HG03135 (cell line): ENCODE results near the gene PSIP1.
A peak's percentile ranks its signal among the peaks of the same experiment; 100 is the strongest.
"Not testable (repeated sequence)": the region's sequence is repeated elsewhere in the genome, so short reads cannot be mapped to it uniquely, and the experiment has no call there.

Source experiments
- ATAC-seq: cut with Tn5 transposase; IDR thresholded peaks from one replicate; pipeline ENCODE4 v1.9.1; 2021; ENCODE audit warnings: mild to moderate bottlenecking, moderate library complexity; ENCODE audit not compliant: unreplicated experiment

Gene PSIP1

GRCh38 chr9:15510789-15511575, at the start of gene PSIP1:
Gene PSIP1 (minus strand): TSS chr9:15510970. CDS start chr9:15510188, 782 bp downstream.
- ATAC-seq, result peak; percentile 75

- peak; percentile 29 for ATAC-seq
Observed at GRCh38 chr9:15553528-15553898, 42.7 kb upstream of the PSIP1 start.

- peak; percentile 78 for ATAC-seq
Observed at GRCh38 chr9:15552636-15553527, 42.1 kb upstream of the PSIP1 start, which contains the start of gene CCDC171. Gene CCDC171 (plus strand): TSS chr9:15553043. CDS start chr9:15564089, 11,046 bp downstream.

GRCh38 chr9:15549611-15550010, 38.8 kb upstream of the PSIP1 start:
- no peak for ATAC-seq

GRCh38 chr9:15543047-15543813, 32.5 kb upstream of the PSIP1 start:
- no peak for ATAC-seq

- ATAC-seq, result no peak
Observed at GRCh38 chr9:15542624-15543023, 31.9 kb upstream of the PSIP1 start.

- ATAC-seq, result no peak
Observed at GRCh38 chr9:15541872-15542271, 31.1 kb upstream of the PSIP1 start.

- no peak for ATAC-seq
Observed at GRCh38 chr9:15531380-15531779, 20.6 kb upstream of the PSIP1 start.

GRCh38 chr9:15529566-15530324, 19.0 kb upstream of the PSIP1 start:
- peak; percentile 83 for ATAC-seq

GRCh38 chr9:15527035-15527434, 16.3 kb upstream of the PSIP1 start:
- ATAC-seq, result not testable (repeated sequence)

- no peak for ATAC-seq
Observed at GRCh38 chr9:15525958-15526357, 15.2 kb upstream of the PSIP1 start.

GRCh38 chr9:15524845-15525455, 14.2 kb upstream of the PSIP1 start:
- ATAC-seq, result no peak

- ATAC-seq, result no peak
Observed at GRCh38 chr9:15522130-15522755, 11.5 kb upstream of the PSIP1 start.

- ATAC-seq, result no peak
Observed at GRCh38 chr9:15521254-15521653, 10.5 kb upstream of the PSIP1 start.

GRCh38 chr9:15519831-15520230, 9.1 kb upstream of the PSIP1 start:
- ATAC-seq, result no peak

GRCh38 chr9:15513335-15513734, 2.6 kb upstream of the PSIP1 start:
- no peak for ATAC-seq

- no peak for ATAC-seq
Observed at GRCh38 chr9:15512889-15513288, 2.1 kb upstream of the PSIP1 start.

GRCh38 chr9:15512204-15512603, 1.4 kb upstream of the PSIP1 start:
- ATAC-seq, result no peak
